Urothelium cell line (cell line): ENCODE data around the gene TMEM174.
"Not testable (repeated sequence)": the region's sequence is repeated elsewhere in the genome, so short reads cannot be mapped to it uniquely, and the experiment has no call there.

ENCODE experiments used
- DNase-seq: peaks from one replicate; pipeline ENCODE4 v3.0.0; 2011; ENCODE audit warnings: low spot score, mixed read lengths
- FAIRE-seq: peaks from 2 replicates; lab custom pipeline; 2011; peaks lifted over from hg19 to GRCh38; lab: Jason Lieb, UNC

TMEM174 gene

DNA sequence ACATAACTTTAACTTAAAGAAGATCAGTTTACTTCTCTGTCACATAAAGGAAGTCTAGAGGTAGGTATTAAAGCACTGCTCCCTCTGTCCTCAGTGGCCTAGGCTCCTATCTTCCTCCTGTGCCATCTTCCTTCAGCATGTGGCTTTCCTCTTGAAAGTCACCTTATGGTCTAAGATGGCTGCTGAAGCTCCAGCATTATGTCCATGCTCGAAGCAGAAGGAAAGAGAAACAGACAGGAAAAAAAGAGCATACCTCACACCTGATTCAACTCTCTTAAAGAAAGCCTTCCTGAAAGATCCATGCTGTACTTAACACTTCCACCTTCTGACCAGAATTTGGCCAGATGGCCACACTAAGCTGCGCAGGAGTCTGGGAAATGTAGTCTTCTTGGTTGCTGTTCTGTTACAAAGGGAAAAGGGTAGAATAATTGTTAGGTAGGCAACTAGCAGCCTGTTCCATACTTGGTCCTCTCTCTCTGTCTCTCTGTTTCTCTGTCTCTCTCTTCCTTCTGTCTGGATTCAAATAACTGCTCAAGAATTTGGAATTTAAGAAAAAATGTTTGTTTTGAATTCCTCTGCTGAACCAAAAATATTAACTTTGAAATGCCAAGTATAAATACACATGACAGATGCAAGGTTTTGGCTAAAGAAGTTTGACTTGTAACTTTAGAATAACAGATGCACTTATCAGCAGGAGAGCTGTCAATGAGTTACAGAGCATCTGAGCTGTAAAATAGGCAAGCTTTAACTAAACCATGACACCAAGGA, 16.0 kb downstream of the TMEM174 start:
- no peak for DNase-seq

DNA sequence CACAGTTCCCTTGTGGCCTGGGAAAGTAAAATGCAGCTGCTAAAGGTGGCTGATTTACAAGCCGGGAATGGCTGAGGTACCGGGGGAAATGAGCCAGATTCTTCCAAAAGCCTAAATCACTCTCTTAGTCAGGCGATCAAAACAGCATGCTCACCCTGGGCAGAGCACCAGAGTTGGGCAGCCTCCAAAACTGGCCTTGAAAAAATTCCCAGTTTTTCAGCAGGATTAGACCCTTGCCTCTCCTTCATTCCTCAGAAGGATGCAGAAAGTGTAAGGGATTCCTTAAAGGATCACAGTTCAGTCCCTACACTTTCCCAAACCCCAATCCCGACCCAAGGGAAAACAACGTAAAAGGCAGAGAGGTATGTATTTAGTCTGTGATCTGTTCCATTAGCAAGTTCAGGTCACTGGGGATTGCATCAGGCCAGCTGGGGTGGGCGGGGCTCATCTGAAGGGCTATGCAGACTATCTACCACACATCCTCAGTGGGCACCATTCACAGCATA, 16.9 kb downstream of the TMEM174 start:
- DNase-seq, result peak; percentile 14
- no peak for FAIRE-seq

More for the DNA sequence above, 16.0 kb downstream of the TMEM174 start:
- no peak for FAIRE-seq

DNA sequence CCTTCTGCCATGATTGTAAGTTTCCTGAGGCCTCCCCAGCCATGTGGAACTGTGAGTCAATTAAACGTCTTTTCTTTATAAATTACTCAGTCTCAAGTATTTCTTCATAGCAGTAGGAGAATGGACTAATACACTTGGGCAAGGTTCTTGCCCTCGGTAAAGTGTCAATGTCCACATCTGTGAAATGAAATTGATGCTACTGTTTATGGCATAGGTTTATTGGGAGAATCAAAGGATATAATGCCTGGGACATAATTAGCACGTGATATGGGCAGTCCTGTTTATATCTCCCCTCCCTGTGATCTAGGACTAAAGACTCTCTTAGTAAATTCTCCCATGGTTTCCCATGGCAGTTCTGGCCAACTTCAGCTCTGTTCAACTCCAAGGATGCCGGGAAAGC, 19.4 kb downstream of the TMEM174 start:
- FAIRE-seq (no peak), DNase-seq (no peak)

DNA sequence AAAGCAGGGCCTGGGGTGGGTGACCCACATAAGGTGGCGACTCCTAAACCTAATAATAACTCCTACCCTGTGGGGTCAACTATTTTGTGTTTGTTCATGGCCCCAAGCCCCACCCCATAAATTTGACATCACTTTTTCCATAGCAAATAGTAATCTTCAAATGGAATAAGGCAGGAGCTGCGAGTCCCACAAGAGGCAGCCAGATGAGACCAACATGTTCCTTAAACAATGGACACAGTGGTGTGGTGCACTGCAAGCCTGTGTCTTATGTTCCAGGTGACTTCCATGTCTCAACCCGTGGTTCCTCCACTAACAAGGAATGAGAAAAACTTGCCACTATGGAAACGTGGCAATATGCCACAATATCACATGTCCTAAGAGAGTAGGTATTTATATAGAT, 20.6 kb downstream of the TMEM174 start:
- FAIRE-seq (no peak), DNase-seq (no peak)

DNA sequence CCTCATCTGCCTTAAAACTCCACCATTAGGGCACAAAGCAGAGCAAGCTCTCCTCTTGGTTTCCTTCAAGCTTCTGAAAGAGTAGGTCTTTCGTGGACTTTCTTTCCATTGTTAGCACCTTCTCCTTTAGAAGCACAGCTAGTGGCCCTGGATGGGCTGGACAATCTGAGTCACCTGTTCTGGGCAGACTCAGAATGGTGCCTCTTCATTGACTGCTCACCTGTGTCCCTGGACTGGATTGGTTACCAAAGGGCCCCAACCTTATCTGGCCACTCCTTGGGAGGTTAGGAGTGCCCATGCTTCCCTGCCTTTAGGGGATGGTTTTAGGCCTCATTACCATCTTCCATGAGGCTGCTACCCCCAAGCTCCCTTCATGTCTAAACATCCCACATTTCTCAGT, 23.2 kb downstream of the TMEM174 start:
- no peak for FAIRE-seq
- DNase-seq, result no peak

DNA sequence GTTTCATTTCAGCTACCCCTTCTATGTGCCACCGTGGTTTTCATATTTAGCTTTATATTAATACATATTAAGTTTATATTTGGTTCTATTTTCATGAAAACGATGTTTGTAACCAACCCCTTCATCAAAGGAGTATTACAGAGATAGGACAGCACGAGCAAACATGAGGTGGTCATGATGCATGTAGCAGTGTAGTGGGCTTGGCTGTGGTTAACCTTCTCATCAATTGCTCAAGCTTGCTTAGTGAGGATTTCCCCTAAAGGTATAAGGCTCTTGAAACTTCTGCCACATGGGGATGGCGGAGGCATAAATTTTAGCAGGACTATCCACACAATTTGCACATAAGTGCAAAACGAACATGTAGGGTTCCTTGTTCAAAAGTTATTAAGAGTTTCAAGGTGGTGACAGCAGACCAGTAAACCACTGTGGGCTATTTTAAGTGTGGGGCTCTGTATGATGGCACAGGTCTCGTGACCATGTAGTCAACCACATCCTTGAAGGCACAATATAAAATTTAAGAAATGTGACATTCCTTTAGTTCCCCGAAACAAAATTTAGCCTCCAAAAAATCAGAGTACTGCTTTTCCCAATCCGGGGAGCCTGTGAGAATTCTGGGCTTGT, 24.8 kb downstream of the TMEM174 start:
- FAIRE-seq (no peak), DNase-seq (no peak)

DNA sequence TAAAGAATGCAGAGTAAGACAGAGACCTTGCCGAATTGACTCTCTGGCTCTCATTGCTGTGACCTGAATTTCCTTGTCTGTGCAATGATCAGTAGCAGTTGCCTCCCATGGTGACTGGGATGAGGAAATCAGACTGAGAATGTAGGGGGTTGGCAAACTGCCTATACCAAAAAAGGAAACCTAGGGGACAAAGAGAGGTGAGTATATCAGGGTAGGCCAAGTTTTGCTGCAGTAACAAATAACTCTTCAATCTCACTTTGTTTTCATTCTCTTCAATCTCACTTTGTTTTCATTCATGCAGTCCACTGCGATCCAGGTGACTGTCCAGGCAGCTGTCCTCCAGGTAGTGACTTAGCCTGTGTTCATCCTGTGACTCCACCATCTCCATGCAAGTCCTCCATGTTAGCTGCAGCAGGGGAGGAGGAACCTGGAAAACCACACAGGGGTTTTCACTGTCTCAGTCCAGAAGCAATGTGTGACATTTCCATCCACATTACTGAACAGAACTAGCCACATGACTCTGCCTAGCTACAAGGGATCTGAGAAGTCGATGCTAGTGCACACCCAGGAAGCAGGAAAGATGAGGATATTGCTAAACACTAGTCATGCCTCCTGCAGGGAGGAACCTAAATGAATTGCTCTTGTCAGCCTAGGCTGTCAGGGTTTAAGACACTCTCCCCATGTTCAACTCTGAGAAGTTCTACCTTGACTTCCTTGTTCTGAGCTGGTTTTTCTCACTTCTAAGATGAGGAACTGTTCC, 26.0 kb downstream of the TMEM174 start:
- FAIRE-seq (no peak), DNase-seq (no peak)

DNA sequence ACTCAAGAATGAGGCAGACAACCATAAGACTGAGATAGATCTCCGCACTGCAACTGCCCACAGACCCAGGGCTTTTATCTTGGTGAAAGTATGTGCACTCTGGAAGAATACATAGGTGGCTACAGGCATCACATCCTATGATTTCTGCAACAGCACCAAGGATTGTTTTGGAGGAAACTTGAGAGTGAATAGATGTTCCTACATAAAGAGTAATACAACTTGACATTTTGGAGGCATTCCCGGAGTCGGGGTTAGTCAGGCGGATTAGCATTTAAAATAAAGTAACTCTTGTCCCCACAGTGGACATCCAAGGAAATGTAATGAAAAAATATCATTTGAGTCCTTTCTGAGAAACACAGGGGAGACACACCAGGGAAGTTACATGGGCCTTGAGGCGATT, 26.7 kb downstream of the TMEM174 start:
- no peak for FAIRE-seq
- DNase-seq, result no peak

DNA sequence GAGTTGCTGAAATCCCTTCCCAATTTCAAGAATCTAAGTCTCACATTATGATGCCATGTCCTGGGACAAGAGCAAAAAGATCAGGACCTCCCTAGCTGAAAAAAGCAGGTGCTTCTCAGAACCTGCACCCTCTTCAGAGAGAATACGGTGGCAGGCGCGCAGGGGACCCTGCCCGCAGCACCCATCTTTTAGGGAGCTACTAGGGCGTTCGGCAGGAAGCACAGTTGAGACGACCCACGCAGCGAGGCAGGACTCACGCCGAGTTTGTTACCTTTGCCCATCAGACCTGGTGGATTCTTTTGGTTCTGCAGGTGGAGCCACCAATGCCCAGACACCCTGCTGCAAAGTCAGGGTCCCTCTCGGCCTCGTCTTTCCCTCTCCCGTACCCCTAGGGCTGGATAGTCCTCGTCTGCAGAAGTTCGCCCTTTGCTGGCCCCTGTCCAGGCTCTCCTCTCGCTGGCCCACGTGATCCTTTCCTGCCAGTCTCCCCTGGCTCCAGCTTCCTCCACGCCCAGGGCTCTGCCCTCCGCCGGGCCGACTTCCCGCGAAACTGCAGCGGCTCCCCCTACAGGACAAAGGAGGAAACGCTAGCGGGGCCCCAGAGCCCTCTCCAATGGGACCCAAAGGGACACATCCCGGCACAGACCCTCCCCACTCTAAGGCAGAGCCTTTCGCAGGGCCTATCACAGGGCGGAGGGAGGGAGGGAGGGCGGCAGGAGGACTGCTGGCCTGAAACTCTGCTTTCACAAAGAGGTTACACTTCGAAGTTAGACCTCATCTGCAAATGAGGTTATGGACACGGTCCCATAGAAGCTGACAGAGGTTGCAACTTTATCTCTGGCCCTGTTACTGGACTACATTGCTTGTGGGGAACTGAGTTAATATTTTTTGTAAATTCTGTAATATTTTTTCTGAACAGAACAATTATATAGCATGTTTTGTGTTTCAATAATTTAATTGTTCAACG, 28.8 kb downstream of the TMEM174 start:
- DNase-seq, result peak; percentile 73
- FAIRE-seq, result no peak

DNA sequence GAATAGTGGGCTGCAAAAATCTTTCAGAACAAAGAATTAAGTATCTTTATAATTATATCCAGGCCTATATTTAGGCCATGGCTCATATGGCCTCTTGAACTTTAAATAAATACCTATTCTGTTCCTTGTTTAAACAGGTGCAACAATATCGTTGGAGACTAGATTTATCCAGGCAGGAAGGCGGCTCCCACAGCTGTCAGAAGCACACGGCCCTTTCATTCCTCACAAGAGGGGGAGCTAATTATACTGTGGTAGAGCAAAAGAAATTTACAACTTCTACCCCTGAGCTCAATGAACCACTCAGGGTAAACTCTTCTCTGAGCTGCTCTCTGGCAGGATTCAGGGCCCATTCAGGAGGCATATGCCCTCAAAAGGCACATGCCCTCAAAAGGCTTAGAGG, 31.3 kb downstream of the TMEM174 start:
- no peak for DNase-seq
- FAIRE-seq, result no peak

DNA sequence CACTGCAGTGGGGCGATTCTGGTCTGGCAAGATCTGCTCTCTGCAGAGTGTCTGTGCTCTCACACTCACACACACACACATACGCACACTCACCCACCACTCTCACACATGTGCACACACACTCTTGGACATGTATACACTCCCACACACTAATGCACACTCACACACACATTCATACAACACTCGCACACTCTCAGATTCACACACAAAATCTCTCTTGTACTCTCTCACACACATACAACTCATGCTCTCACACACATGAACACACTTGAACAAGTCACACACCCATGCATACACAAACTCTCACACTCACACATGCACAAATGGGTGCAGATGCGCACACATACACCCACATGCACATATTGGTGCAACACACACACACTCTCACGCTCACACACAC, 31.7 kb downstream of the TMEM174 start:
- FAIRE-seq (peak; percentile 93), DNase-seq (no peak)

DNA sequence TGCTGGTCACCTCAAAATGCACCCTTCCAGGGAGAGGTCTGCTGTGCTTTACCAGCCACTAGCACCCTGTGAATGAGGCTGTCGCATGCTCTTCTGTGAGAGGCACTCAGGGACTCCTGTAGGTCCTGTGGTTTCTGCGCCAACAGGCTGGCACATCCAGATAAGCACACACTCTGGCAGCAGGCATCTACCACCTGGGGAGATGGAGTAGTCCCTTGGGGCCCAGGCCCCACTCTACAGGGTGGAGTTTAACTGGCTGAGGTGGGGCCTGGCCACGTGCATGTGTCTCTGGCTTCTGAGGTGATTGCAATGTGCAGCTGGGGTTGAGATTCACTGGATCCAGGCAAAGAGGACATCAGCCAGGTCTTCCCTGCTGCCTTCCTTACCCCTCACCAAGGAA, 32.3 kb downstream of the TMEM174 start:
- FAIRE-seq (no peak), DNase-seq (no peak)

DNA sequence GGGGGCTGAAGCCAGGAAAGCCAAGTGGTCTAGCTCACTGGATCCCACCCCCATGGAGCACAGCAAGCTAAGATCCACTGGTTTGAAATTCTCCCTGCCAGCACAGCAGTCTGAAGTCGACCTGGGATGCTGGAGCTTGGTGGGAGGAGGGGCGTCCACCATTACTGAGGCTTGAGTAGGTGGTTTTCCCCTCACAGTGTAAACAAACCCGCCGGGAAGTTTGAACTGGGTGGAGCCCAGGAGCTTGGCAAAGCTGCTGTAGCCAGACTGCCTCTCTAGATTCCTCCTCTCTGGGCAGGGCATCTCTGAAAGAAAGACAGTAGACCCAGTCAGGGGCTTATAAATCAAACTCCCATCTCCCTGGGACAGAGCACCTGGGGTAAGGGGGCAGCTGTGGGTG, 34.2 kb downstream of the TMEM174 start:
- FAIRE-seq, DNase-seq: not testable (repeated sequence)

DNA sequence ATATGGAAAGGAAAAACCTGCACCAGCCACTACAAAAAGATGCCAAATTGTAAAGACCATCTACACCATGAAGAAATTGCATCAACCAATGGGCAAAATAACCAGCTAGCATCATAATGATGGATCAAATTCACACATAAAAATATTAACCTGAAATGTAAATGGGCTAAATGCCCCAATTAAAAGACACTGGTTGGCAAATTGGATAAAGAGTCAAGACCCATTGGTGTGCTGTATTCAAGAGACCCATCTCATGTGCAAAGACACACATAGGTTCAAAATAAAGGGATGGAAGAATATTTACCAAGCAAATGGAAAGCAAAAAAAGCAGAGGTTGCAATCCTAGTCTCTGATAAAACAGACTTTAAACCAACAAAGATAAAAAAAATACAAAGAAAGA, 36.1 kb downstream of the TMEM174 start:
- not testable (repeated sequence) for FAIRE-seq, DNase-seq

DNA sequence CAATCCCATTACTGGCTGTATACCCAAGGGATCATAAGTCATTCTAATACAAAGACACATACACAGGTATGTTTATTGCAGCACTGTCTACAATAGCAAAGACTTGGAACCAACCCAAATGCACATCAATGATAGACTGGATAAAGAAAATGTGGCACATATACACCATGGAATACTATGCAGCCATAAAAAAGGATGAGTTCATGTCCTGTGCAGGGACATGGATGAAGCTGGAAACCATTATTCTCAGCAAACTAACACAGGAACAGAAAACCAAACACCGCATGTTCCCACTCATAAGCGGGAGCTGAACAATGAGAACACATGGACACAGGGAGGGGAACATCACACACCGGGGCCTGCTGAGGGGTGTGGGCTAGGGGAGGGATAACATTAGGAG, 39.7 kb downstream of the TMEM174 start:
- not testable (repeated sequence) for DNase-seq, FAIRE-seq

DNA sequence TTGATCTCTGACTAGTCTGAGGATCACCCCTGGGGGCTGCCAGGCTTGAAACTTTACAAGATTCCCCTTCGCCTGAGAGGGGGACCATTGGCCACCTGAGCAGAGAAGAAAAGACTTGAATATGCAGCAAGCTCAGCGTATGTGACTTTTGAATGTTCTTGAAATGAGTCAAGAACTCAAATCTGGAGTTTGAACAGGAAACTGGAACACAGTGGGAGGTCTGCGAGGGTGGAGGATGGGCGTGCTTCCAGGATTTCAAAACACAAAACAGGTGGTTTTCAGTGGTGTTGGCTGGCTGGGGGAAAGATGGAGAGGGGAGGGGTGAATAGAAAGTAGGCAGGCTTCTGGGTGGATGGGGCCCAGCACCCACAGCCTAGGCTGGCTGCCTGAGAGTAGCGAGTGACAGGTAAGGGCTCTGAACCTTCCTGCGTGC, 40.6 kb downstream of the TMEM174 start:
- no peak for FAIRE-seq
- peak; percentile 64 for DNase-seq

DNA sequence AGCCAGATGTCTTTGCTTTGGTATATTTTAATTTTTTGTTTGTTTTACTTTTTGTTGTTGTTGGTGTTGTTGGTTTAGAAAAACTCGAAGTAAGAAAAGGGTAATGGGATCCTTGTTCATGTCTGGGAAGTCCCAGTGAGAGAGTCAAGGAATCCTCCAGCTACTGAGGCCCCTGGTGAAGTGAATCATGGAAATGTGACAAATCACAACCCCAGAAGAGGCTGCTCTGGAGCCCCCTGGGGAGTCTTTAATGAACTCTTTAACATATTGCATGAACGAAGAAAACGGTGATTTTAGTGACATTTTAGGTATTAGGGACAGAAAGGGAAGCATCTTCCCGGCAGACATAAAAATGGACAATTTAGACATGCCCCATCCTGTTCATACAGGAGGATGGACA, 41.3 kb downstream of the TMEM174 start:
- DNase-seq (no peak), FAIRE-seq (no peak)

DNA sequence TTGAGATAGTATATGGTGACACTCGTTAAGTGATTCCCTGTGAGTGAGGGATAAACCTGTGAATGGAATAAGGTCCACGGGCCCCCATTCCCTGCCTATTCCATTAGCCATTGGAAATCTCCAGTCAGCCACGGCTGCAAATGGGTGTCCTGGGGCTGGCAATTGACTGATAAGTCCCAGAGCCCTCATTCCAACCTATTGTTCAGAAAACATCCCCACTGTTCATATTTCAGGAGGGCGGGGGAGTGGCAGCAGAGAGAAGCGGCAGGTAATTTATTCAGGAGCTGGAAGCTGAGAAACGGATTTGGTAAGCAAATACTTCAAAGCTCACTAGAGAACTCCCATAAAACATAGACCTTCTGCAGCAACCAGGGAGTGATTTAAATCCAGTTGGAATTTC, 42.0 kb downstream of the TMEM174 start:
- FAIRE-seq, result no peak
- no peak for DNase-seq

DNA sequence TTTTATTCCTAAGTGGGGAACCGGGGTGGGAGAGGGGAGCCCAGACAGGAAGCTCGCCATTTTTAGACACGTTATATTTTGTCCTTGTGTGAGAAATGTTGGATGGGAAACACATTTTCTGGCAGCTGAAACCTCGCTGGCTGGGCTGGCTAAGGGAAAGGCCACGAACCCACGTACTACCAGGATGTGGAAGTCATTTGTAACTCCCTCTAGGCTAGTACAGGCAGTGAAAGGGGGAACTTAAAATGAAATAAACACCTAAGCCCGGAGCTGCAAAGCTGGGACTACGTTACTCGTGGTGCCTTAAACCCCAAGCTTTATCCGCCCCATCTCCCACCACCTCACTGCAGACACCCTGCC, 42.5 kb downstream of the TMEM174 start:
- FAIRE-seq (no peak), DNase-seq (peak; percentile 10)

DNA sequence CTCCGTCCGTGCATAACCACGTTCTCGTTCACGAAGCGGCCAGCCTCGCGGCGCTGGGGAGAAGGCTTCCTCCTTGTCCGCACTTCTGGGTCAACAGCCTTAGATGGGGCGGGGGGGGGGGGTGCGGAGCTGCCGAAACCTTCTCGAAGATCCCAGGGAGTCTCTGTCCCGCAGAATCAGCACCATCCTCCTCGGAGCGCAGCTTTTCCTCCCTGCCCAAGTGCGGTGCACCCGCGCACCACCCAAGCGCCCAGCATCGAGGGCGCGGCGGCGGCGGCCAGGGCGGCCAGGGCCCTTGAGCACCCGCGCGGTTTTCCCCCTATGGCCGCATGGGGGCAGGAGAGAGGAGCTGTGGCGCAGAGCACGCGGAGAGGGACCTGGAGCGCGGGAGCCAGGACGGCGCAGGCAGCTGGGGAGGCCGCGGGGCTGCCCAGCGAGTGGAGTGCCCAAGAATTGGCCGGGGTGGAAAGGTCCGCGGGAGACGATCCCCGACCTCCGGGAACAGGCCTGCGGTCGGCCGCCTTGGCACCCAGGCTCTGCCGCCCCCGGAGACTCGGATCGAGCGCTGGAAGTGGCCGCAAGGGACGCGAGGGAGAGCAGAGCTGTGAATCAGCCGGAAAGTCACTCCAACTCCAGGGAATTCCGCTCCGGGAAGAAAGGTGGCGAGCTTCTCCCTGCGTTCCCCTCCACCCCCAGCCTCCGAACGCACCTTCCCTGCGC, 43.1 kb downstream of the TMEM174 start:
- FAIRE-seq, result peak; percentile 77
- peak; percentile 91 for DNase-seq
